Body of pancreas (tissue), 4 donors: ENCODE measurements around the gene GBP6. TPM values are rescaled to one million over a fixed set of nuclear protein-coding genes. Genes with fewer than 3 reads are reported as not detected.

Source experiments
- ATAC-seq: fragments of 150-250 bp; one replicate; pipeline ENCODE4 v1.9.1; 2016
- DNase-seq, 4 donors: peaks; one replicate each; pipeline ENCODE4 v3.0.0-alpha.2; 2019
- H3K27ac ChIP-seq, 4 donors: fragments of 200-600 bp; sonication (generic); 1 replicate in 3 of 4; 2 replicates in 1 of 4; pipeline versions ENCODE4 v1.5.1 to v1.6.1; 2016 to 2019; ENCODE audit warnings: mild to moderate bottlenecking in 1 of 4, mixed read lengths in 1 of 4, moderate library complexity in 1 of 4
- H3K27me3 ChIP-seq, 2 donors: fragments of 200-600 bp; sonication (generic); one replicate each; pipeline ENCODE4 v1.6.0; 2016; ENCODE audit warnings: mild to moderate bottlenecking in 1 of 2
- H3K36me3 ChIP-seq, 2 donors: fragments of 200-600 bp; sonication (generic); replicated peaks in 1 of 2; 2 replicates each; pipeline ENCODE4 v1.5.1; 2016; ENCODE audit warnings: low read depth in 2 of 2; ENCODE audit not compliant: insufficient read depth in 1 of 2
- H3K4me1 ChIP-seq: fragments of 200-600 bp; sonication (generic); one replicate; pipeline ENCODE4 v1.6.0; 2016
- H3K4me3 ChIP-seq, 2 donors: fragments of 200-600 bp; sonication (generic); 1 replicate in 1 of 2; 2 replicates in 1 of 2; pipeline ENCODE4 v1.5.1; 2016 to 2019
- H3K9me3 ChIP-seq, 3 donors: fragments of 200-600 bp; sonication (generic); 1 replicate in 2 of 3; 2 replicates in 1 of 3; pipeline ENCODE4 v1.5.1; 2016
- CTCF ChIP-seq, 7 experiments: fragments of 450-650 bp in 4 of 7; fragments of 200-600 bp in 3 of 7; sonication (generic) in 3 of 7; IDR thresholded peaks; one replicate each; pipeline ENCODE4 v1.5.1; 2016 to 2019; ENCODE audit warnings: antibody characterized with exemption in 7 of 7
- POLR2A ChIP-seq, 3 donors: fragments of 450-650 bp; IDR thresholded peaks; one replicate each; pipeline ENCODE4 v1.6.1; 2016; ENCODE audit warnings: antibody characterized with exemption in 3 of 3, mild to moderate bottlenecking in 2 of 3
- whole genome bisulfite sequencing, 2 donors: methylation state at CpG; one replicate each; pipeline ENCODE4 v1.1.5; 2017; 5-methylcytosine and 5-hydroxymethylcytosine counted together
- intact Hi-C: fragments of 100-400 bp; cut with DNase I; formaldehyde crosslinking; loops from one replicate; pipeline ENCODE4 v1.15.1; 2023
- total RNA-seq, 2 donors: library from RNA; depleted of rRNA; stranded (reverse); fragments of >200 nt; gene quantifications; one replicate each; pipeline ENCODE4 v1.1.0, GENCODE V29; 2016

Gene GBP6
- total RNA-seq, 2 donors from 2014 or later, result not detected

GRCh38 chr1:89350298-89350697 is 13.6 kb upstream of the GBP6 start:
- no peaks in the 10 kb centered on the region for H3K36me3 ChIP-seq
- no peak for ATAC-seq

GRCh38 chr1:89351597-89352311 is 12.1 kb upstream of the GBP6 start:
- Histone ChIP-seq H3K4me3 (no peak overlapping the region), H3K27ac (no peak overlapping the region), H3K4me1 (no peaks in the 10 kb centered on the region), H3K36me3 (no peaks in the 10 kb centered on the region), H3K27me3 (no peaks in the 10 kb centered on the region), H3K9me3 (no peaks in the 10 kb centered on the region)
- DNase-seq (no peak), ATAC-seq (no peak)
- WGBS, 2 donors, result 26 to 30% methylated on average over 1 of the region's 1 CpG
- intact Hi-C loops, result no loop called here
- TF ChIP-seq CTCF (IDR thresholded peaks at IDR 0.05) (no peak), POLR2A (IDR thresholded peaks at IDR 0.05) (no peak)

More at GRCh38 chr1:89350298-89350697, 13.6 kb upstream of the GBP6 start:
- Histone ChIP-seq H3K27ac (no peak overlapping the region), H3K9me3 (no peaks in the 10 kb centered on the region), H3K4me1 (no peaks in the 10 kb centered on the region), H3K4me3 (no peak overlapping the region), H3K27me3 (no peaks in the 10 kb centered on the region)
- WGBS, 2 donors, result 82 to 83% methylated on average over 2 of the region's 2 CpGs
- intact Hi-C loops, result no loop called here
- no peak for DNase-seq
- no peak for TF ChIP-seq POLR2A (IDR thresholded peaks at IDR 0.05)
- TF ChIP-seq CTCF (IDR thresholded peaks at IDR 0.05), result no peak

GRCh38 chr1:89352421-89352820 is 11.4 kb upstream of the GBP6 start:
- H3K4me1 ChIP-seq, result no peaks in the 10 kb centered on the region
- H3K4me3 ChIP-seq, result no peak overlapping the region
- ATAC-seq (no peak), DNase-seq (no peak)
- H3K36me3 ChIP-seq, result no peaks in the 10 kb centered on the region
- TF ChIP-seq CTCF (IDR thresholded peaks at IDR 0.05), result no peak
- no peak for TF ChIP-seq POLR2A (IDR thresholded peaks at IDR 0.05)
- intact Hi-C loops, result no loop called here
- 63 to 68% methylated on average over 2 of the region's 2 CpGs for WGBS, 2 donors
- H3K27ac ChIP-seq, result no peak overlapping the region
- H3K9me3 ChIP-seq, result no peaks in the 10 kb centered on the region
- no peaks in the 10 kb centered on the region for H3K27me3 ChIP-seq

- no peaks in the 10 kb centered on the region for H3K36me3 ChIP-seq
- no peaks in the 10 kb centered on the region for H3K4me1 ChIP-seq
- DNase-seq (no peak), ATAC-seq (no peak)
- WGBS, 2 donors, result 72 to 75% methylated on average over 3 of the region's 3 CpGs
- intact Hi-C loops, result no loop called here
- H3K9me3 ChIP-seq, result no peaks in the 10 kb centered on the region
- TF ChIP-seq CTCF (IDR thresholded peaks at IDR 0.05) (no peak), POLR2A (IDR thresholded peaks at IDR 0.05) (no peak)
- H3K27me3 ChIP-seq, result no peaks in the 10 kb centered on the region
- H3K4me3 ChIP-seq, result no peak overlapping the region
- no peak overlapping the region for H3K27ac ChIP-seq
These were observed 9.7 kb upstream of the GBP6 start for GRCh38 chr1:89354205-89354604.

- DNase-seq (no peak), ATAC-seq (no peak)
- WGBS, 2 donors, result 80 to 94% methylated on average over 1 of the region's 1 CpG
- intact Hi-C loops, result loop anchor here (5.0 kb wide), 1 partner anchor 353 kb away; no protein-coding TSS in a partner anchor
- Histone ChIP-seq H3K27me3 (no peaks in the 10 kb centered on the region), H3K9me3 (no peaks in the 10 kb centered on the region), H3K36me3 (no peaks in the 10 kb centered on the region), H3K27ac (no peak overlapping the region), H3K4me3 (no peak overlapping the region), H3K4me1 (no peaks in the 10 kb centered on the region)
- TF ChIP-seq POLR2A (IDR thresholded peaks at IDR 0.05) (no peak), CTCF (IDR thresholded peaks at IDR 0.05) (no peak)
These were observed 8.8 kb upstream of the GBP6 start for GRCh38 chr1:89355056-89355455.
